Fibroblast of lung (primary cell): ENCODE results near the gene CTBP2. TPM values are rescaled to one million over a fixed set of nuclear protein-coding genes. Genes with fewer than 3 reads are reported as not detected.
A peak's percentile ranks its signal among the peaks of the same experiment; 100 is the strongest.

Experiments
- DNase-seq, 2 donors: peaks; one replicate each; pipeline versions ENCODE4 v3.0.0 to v3.0.0-alpha.2; 2010; ENCODE audit warnings: low read depth in 2 of 2
- H2AFZ ChIP-seq: 2 replicates; pipeline ENCODE4 v1.5.1; 2012; ENCODE audit warnings: low read length, control low read depth, inconsistent platforms
- H3K27ac ChIP-seq: 2 replicates; pipeline ENCODE4 v1.5.1; 2011; ENCODE audit warnings: low read length, control low read depth; ENCODE audit not compliant: insufficient read depth
- H3K27me3 ChIP-seq: 2 replicates; pipeline ENCODE4 v1.5.1; 2011; ENCODE audit warnings: mild to moderate bottlenecking, low read length; ENCODE audit not compliant: control insufficient read depth, insufficient read depth
- H3K36me3 ChIP-seq: 2 replicates; pipeline ENCODE4 v1.5.1; 2011; ENCODE audit warnings: low read length; ENCODE audit not compliant: control insufficient read depth, insufficient read depth
- H3K4me1 ChIP-seq: 2 replicates; pipeline ENCODE4 v1.5.1; 2011; ENCODE audit warnings: low read length; ENCODE audit not compliant: control insufficient read depth, insufficient read depth; ENCODE audit errors: extremely low read depth
- H3K4me2 ChIP-seq: 2 replicates; pipeline ENCODE4 v1.5.1; 2011; ENCODE audit warnings: low read length, control low read depth; ENCODE audit not compliant: insufficient read depth; ENCODE audit errors: extremely low read depth
- H3K4me3 ChIP-seq, 4 experiments: fragments of 200-600 bp in 1 of 4; sonication (generic) in 1 of 4; replicated peaks in 1 of 4; 2 replicates each; pipeline ENCODE4 v1.5.1; 2011 to 2016; ENCODE audit warnings: low read length in 4 of 4, low read depth in 3 of 4, mild to moderate bottlenecking in 3 of 4, control low read depth in 2 of 4, inconsistent platforms in 1 of 4, mixed read lengths in 1 of 4; ENCODE audit not compliant: insufficient read depth in 1 of 4; ENCODE audit errors: control extremely low read depth in 1 of 4
- H3K79me2 ChIP-seq: 2 replicates; pipeline ENCODE4 v1.5.1; 2012; ENCODE audit warnings: mild to moderate bottlenecking, low read length, inconsistent platforms; ENCODE audit not compliant: control insufficient read depth, insufficient read depth
- H3K9ac ChIP-seq: 2 replicates; pipeline ENCODE4 v1.5.1; 2011; ENCODE audit warnings: mild to moderate bottlenecking, low read length, control low read depth; ENCODE audit not compliant: insufficient read depth
- H3K9me3 ChIP-seq: 2 replicates; pipeline ENCODE4 v1.5.1; 2012; ENCODE audit warnings: low read depth, low read length; ENCODE audit not compliant: control insufficient read depth, insufficient read depth
- H4K20me1 ChIP-seq: 2 replicates; pipeline ENCODE4 v1.5.1; 2011; ENCODE audit warnings: low read length; ENCODE audit not compliant: control insufficient read depth, insufficient read depth; ENCODE audit errors: extremely low read depth
- CTCF ChIP-seq, 2 donors: IDR thresholded peaks in 1 of 2; conservative IDR thresholded peaks in 1 of 2; 1 replicate in 1 of 2; 2 replicates in 1 of 2; pipeline ENCODE4 v1.5.1; 2011 to 2012; ENCODE audit warnings: low read length in 2 of 2, control low read depth in 1 of 2, inconsistent platforms in 1 of 2, low read depth in 1 of 2, mild to moderate bottlenecking in 1 of 2
- EZH2 ChIP-seq: IDR thresholded peaks from 2 replicates; pipeline ENCODE4 v1.5.1; 2012; ENCODE audit warnings: low read length, control low read depth, mild to moderate bottlenecking; ENCODE audit errors: missing control alignments
- polyA plus RNA-seq, 2 donors: library from polyadenylated mRNA; depleted of rRNA in 1 of 2; stranded (reverse) in 1 of 2; unstranded in 1 of 2; fragments of >200 nt; gene quantifications; 2 replicates each; pipeline ENCODE4 v1.2.1, GENCODE V29; 2011 to 2012; ENCODE audit warnings: missing spikeins in 1 of 2
- total RNA-seq: library from RNA; depleted of rRNA; stranded (reverse); fragments of >200 nt; gene quantifications from 2 replicates; pipeline ENCODE4 v1.2.1, GENCODE V29; 2014

The CTBP2 gene
- total and polyA plus RNA-seq, 2 donors (not counting 1 experiment from before 2014, with no cell fraction given) = 72.1 to 73.3 TPM

- Histone ChIP-seq H3K4me3 (no peak overlapping the region), H3K36me3 (no peaks in the 10 kb centered on the region), H4K20me1 (no peaks in the 10 kb centered on the region), H3K9me3 (no peaks in the 10 kb centered on the region), H2AFZ (no peak overlapping the region), H3K79me2 (peaks cover 63% of the 10 kb centered on the region), H3K4me1 (peaks cover 2% of the 10 kb centered on the region), H3K9ac (no peak overlapping the region), H3K27me3 (no peaks in the 10 kb centered on the region), H3K27ac (no peak overlapping the region), H3K4me2 (no peak overlapping the region)
- TF ChIP-seq CTCF (conservative IDR thresholded peaks at IDR 0.05 in 1 of 2, IDR thresholded peaks at IDR 0.05 in 1 of 2; ENCODE audit: low read depth in 1 of 2, low read length in 2 of 2) (no peak), EZH2 (no peak)
- DNase-seq = no peak
These were observed 203.6 kb downstream of the CTBP2 start for GRCh38 chr10:124956764-124957163.

GRCh38 chr10:124955868-124956267, 204.5 kb downstream of the CTBP2 start:
- no peaks in the 10 kb centered on the region for H3K36me3 ChIP-seq
- no peak overlapping the region for H3K9ac ChIP-seq
- H3K27me3 ChIP-seq = no peaks in the 10 kb centered on the region
- no peak overlapping the region for H2AFZ ChIP-seq
- peak overlapping the region in 3 of 4 experiments; percentile 2 to 34 (median 17) for H3K4me3 ChIP-seq
- TF ChIP-seq CTCF (conservative IDR thresholded peaks at IDR 0.05 in 1 of 2, IDR thresholded peaks at IDR 0.05 in 1 of 2; ENCODE audit: low read depth in 1 of 2, low read length in 2 of 2) (no peak), EZH2 (no peak)
- H3K79me2 ChIP-seq = peaks cover 57% of the 10 kb centered on the region
- no peak overlapping the region for H3K27ac ChIP-seq
- H3K4me2 ChIP-seq = peak overlapping the region; percentile 86
- no peaks in the 10 kb centered on the region for H3K9me3 ChIP-seq
- no peaks in the 10 kb centered on the region for H4K20me1 ChIP-seq
- DNase-seq = peak in 1 of 2 donors; percentile 61
- H3K4me1 ChIP-seq = no peaks in the 10 kb centered on the region

GRCh38 chr10:124955243-124955642, 205.1 kb downstream of the CTBP2 start:
- Histone ChIP-seq H3K27ac (peak overlapping the region; percentile 17), H3K4me3 (no peak overlapping the region), H2AFZ (no peak overlapping the region), H3K4me1 (no peaks in the 10 kb centered on the region), H3K36me3 (no peaks in the 10 kb centered on the region), H3K79me2 (peaks cover 57% of the 10 kb centered on the region), H3K9ac (no peak overlapping the region), H3K9me3 (no peaks in the 10 kb centered on the region), H3K27me3 (no peaks in the 10 kb centered on the region), H3K4me2 (peak overlapping the region; percentile 86), H4K20me1 (no peaks in the 10 kb centered on the region)
- TF ChIP-seq CTCF (conservative IDR thresholded peaks at IDR 0.05 in 1 of 2, IDR thresholded peaks at IDR 0.05 in 1 of 2; ENCODE audit: low read depth in 1 of 2, low read length in 2 of 2) (no peak), EZH2 (no peak)
- peak; percentile 25 to 53 for DNase-seq
